Activated T-cell treated with anti-CD3 and anti-CD28 coated beads, Interleukin-2, amount 50 U/mL, for 24 hours (primary cell): ENCODE results near the gene UBE2V1.
"Not testable (repeated sequence)": the region's sequence is repeated elsewhere in the genome, so short reads cannot be mapped to it uniquely, and the experiment has no call there.

Experiments used
- DNase-seq: peaks from one replicate; pipeline ENCODE4 v3.0.0-alpha.2; 2020
- H3K27ac Mint-ChIP-seq: 2 replicates; pipeline ENCODE4 v1.8.0; 2020; ENCODE audit warnings: mild to moderate bottlenecking, mixed read lengths
- H3K27me3 Mint-ChIP-seq: 2 replicates; pipeline ENCODE4 v1.8.0; 2020; ENCODE audit warnings: mixed read lengths
- H3K36me3 Mint-ChIP-seq: 2 replicates; pipeline ENCODE4 v1.8.0; 2020; ENCODE audit warnings: low read depth, mixed read lengths
- H3K4me1 Mint-ChIP-seq: 2 replicates; pipeline ENCODE4 v1.8.0; 2020; ENCODE audit warnings: low read depth, mixed read lengths
- H3K4me3 Mint-ChIP-seq: 2 replicates; pipeline ENCODE4 v1.8.0; 2020; ENCODE audit warnings: mild to moderate bottlenecking, moderate library complexity, mixed read lengths
- H3K9me3 Mint-ChIP-seq: 2 replicates; pipeline ENCODE4 v1.8.0; 2020; ENCODE audit warnings: mixed read lengths

Gene UBE2V1

DNA sequence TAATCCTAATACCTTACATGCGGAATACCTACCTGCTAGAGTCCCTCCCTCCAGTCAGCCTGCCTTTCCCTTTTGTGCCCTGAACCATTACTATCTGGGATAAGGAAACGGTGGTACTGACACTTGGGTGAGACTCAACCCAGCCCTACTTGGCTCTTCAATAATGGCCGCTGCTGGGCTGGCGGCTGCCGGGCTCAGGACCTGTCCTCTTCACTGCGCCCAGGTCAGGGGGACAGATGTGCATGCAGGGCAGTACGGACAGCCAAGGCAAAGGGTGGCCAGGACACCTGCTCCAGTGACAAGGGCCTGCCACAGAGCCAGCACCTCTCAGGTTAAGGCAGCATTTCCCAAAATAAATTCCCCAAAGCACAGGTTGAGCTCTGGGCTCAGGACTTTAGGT, 29.9 kb downstream of the UBE2V1 start:
- H3K9me3 Mint-ChIP-seq, result no peaks in the 10 kb centered on the region
- DNase-seq, result peak; percentile 22
- H3K27me3 Mint-ChIP-seq, result no peaks in the 10 kb centered on the region
- H3K36me3 Mint-ChIP-seq, result peaks cover 66% of the 10 kb centered on the region
- no peak overlapping the region for H3K4me3 Mint-ChIP-seq
- peaks cover 17% of the 10 kb centered on the region for H3K4me1 Mint-ChIP-seq
- peak overlapping the region; percentile 38 for H3K27ac Mint-ChIP-seq

DNA sequence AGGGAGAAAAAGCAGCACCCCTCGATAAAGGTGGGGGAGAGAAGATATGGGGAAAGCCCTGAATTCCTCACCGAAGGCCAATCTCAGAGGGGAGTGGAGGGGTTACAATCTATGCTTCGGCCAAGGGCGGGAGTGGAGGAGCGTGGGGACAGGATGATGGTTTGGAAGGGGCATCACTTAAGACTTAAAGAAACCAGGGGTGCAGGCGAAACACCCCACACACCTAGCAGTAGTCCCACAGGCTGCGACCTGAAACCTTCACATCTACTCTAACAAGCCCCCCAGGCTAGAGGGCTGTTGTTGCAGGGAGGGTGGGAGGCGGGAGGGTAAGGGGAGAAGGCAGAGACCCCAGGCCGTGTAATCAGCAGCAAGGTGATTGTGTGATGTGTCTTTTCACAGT, 30.9 kb downstream of the UBE2V1 start:
- not testable (repeated sequence) for H3K9me3 Mint-ChIP-seq, H3K4me3 Mint-ChIP-seq, H3K27me3 Mint-ChIP-seq, DNase-seq
- peaks cover 58% of the 10 kb centered on the region for H3K36me3 Mint-ChIP-seq
- H3K27ac Mint-ChIP-seq, result peak overlapping the region; percentile 63
- H3K4me1 Mint-ChIP-seq, result peaks cover 17% of the 10 kb centered on the region

DNA sequence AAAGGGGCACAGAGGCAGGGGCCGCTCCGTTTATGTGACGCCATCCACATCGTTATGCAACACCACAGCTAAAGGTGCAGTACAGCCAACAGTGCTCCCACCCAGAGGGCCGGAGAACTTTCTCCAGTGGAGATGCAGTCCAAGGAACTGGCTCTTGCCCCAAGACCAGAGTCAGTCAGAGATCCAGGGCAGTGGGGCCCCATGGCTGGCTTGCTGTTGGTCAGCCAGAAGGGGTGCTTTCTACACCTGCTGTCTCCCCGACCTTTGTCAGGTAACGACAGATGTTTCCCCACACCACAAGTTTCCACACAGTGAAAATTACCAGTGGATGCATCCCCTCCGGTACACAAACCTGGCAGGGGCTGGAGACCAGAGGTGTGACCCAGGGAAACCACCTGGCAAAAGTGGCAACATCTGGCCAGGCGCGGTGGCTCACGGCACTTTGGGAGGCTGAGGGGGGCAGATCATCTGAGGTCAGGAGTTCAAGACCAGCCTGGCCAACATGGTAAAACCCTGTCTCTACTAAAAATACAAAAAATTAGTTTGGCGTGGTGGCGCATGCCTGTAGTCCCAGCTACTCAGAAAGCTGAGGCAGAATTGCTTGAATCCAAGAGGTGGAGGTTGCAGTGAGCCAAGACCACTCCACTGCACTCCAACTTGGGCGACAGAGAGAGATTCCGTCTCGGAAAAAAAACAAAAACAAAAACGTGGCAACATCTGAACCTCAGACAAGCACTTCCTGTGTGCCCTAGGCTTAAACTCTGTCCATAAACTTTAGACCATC, 34.9 kb downstream of the UBE2V1 start:
- H3K4me1 Mint-ChIP-seq, result peaks cover 6% of the 10 kb centered on the region
- H3K36me3 Mint-ChIP-seq, result peaks cover 29% of the 10 kb centered on the region
- DNase-seq, result peak; percentile 20
- H3K9me3 Mint-ChIP-seq, result no peaks in the 10 kb centered on the region
- H3K27ac Mint-ChIP-seq, result no peak overlapping the region
- no peak overlapping the region for H3K4me3 Mint-ChIP-seq
- no peaks in the 10 kb centered on the region for H3K27me3 Mint-ChIP-seq

DNA sequence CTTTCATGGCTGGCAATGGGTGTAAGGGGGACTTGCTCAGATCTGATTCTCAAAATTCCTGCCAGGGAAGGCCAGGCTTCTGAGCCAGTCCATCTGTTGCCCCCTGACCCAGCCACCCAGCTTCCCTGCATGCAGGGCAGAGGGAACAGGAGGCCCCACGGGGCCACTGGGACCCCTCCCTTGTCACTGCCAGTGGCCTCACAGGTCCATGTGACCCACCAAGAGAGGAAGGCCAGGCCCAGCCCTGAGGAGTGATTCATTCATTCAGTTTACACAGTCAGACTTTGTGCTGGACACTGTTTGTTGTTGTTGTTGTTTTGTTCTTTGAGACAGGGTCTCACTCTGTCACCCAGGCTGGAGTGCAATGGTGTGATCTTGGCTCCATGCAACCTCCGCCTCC, 39.5 kb downstream of the UBE2V1 start:
- H3K9me3 Mint-ChIP-seq, result no peaks in the 10 kb centered on the region
- no peaks in the 10 kb centered on the region for H3K36me3 Mint-ChIP-seq
- no peak overlapping the region for H3K4me3 Mint-ChIP-seq
- DNase-seq, result no peak
- no peak overlapping the region for H3K27ac Mint-ChIP-seq
- H3K4me1 Mint-ChIP-seq, result peaks cover 10% of the 10 kb centered on the region
- H3K27me3 Mint-ChIP-seq, result no peaks in the 10 kb centered on the region

DNA sequence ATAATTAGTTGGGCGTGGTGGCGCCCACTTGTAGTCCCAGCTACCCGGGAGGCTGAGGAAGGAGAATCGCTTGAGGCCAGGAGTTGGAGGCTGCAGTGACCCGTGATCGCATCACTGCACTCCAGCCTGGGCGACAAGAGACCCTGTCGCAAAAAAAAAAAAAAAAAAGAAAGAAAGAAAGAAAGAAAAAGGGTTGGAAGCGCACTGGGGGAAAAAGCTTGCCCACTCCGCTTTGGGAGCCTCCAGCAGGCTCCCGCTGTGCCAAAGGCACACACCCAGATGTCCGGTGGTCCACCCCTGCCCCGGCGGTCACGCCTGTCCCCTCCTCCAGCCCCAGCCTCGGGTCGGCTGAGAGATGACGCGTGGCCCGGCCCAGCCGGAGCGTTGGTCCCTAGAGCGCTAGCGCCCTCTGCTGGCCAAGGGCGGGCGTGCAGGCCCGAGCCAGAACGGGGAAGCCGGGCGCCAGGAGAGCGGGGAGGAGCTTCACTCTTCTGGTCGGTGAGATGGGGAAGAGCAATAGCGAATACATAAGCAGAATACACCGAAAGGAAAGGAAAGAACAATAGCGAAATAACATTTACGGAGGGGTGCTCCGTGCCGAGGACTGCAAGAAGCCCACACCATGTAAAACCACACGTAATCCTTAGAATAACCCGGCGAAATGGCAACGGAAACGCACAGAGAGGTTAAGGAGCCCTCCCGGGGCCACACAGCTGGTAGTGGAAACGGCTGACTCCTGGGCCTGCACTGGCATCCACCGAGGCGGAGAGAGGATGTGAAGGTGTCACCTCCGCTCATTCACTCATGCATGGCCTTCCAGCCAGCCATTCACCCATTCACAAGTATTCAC, 41.7 kb downstream of the UBE2V1 start:
- Mint-ChIP-seq H3K4me1 (peaks cover 4% of the 10 kb centered on the region), H3K4me3 (peak overlapping the region; percentile 66), H3K36me3 (no peaks in the 10 kb centered on the region), H3K27me3 (no peaks in the 10 kb centered on the region), H3K9me3 (no peaks in the 10 kb centered on the region), H3K27ac (no peak overlapping the region)
- peak; percentile 98 for DNase-seq

DNA sequence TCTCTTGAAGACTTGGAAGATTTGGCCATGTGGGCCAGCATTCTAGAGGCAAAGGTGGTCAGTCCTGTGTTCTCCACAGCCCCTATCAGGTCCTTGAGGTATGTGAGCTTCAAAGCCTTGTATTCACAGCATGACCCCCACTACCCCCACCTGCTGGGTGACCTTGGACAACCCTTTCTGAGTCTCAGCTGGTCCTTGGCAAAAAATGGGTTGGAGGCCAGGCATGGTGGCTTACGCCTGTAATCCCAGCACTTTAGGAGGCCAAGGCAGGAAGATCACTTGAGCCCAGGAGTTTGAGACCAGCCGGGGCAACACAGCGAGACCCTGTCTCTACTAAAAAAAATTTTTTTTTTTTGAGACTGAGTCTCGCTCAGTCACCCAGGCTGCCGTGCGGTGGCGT, 42.6 kb downstream of the UBE2V1 start:
- H3K27ac Mint-ChIP-seq, result no peak overlapping the region
- H3K9me3 Mint-ChIP-seq, result no peaks in the 10 kb centered on the region
- H3K27me3 Mint-ChIP-seq, result no peaks in the 10 kb centered on the region
- no peaks in the 10 kb centered on the region for H3K36me3 Mint-ChIP-seq
- DNase-seq, result no peak
- H3K4me3 Mint-ChIP-seq, result no peak overlapping the region
- H3K4me1 Mint-ChIP-seq, result peaks cover 4% of the 10 kb centered on the region

DNA sequence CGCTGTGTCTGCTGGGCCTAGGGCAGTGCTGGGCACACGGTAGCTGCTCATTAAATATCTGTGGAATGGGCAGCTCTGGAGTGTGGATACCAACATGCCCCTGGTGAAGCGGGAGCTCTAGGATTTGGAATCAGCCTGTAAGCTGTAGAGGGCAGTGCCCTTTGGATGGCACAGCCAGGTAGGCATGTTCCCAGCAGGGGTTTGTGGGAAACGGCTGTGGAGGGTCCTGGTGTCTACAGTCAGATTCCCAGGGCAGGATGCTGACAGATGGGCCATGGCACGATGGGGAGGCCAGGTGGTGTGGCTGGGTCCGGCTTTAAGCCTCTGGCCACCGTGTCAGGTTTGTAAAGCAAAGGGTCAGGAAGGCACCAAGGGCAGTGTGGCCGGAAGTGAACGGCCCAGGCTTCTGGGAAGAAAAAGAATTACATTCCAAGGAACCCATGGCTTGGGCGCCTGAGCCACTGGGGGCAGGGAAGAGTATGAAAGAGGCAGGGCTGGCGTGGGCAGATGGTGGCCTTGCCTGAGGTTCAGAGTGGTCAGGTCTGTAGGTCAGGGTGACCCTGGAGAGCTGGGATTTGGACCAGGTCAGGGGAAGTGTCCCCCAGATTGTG, 44.8 kb downstream of the UBE2V1 start:
- H3K27ac Mint-ChIP-seq, result no peak overlapping the region
- no peak overlapping the region for H3K4me3 Mint-ChIP-seq
- DNase-seq, result no peak
- no peaks in the 10 kb centered on the region for H3K36me3 Mint-ChIP-seq
- H3K9me3 Mint-ChIP-seq, result no peaks in the 10 kb centered on the region
- H3K27me3 Mint-ChIP-seq, result no peaks in the 10 kb centered on the region
- peaks cover 4% of the 10 kb centered on the region for H3K4me1 Mint-ChIP-seq

DNA sequence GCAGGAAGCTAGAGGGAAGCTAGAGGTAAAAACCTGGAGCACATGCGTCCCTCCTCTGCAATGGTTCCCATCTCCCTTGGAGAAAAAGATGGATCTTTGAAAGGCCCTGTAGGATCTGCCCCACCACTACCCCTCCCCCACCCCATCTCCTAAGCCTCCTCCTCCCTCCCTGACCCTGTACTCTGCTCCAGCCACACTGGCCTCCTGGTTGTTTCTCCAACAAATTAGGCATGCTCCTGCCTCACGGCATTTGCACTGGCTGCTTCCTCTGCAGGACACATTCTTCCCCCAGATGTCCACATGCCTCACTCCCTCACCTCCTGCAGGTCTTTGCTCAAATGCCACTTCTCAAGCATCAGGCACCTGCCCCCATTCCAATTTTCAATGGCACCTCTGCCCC, 45.5 kb downstream of the UBE2V1 start:
- H3K9me3 Mint-ChIP-seq, result no peaks in the 10 kb centered on the region
- no peak for DNase-seq
- peaks cover 4% of the 10 kb centered on the region for H3K4me1 Mint-ChIP-seq
- no peak overlapping the region for H3K4me3 Mint-ChIP-seq
- H3K27ac Mint-ChIP-seq, result no peak overlapping the region
- H3K36me3 Mint-ChIP-seq, result no peaks in the 10 kb centered on the region
- no peaks in the 10 kb centered on the region for H3K27me3 Mint-ChIP-seq

DNA sequence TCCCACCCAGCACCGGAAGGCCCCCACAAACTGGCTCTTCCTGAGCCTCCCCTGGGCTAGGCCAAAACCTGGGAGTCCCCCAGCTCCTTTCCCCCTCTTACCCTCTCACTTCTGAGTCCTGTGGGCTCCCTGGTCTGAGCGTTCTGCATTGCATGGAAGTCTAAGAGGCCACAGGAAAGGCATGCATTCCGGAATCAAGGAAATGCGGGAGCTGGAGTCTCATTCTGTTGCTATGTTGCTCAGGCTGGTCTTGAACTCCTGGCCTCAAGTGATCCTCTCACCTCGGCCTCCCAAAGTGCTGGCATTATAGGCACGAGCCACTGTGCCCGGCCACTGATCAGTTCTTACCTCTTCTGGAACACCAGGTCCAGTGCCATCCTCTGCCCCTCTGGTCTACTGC, 45.9 kb downstream of the UBE2V1 start:
- Mint-ChIP-seq H3K4me1 (peaks cover 4% of the 10 kb centered on the region), H3K27me3 (no peaks in the 10 kb centered on the region), H3K4me3 (no peak overlapping the region), H3K36me3 (no peaks in the 10 kb centered on the region), H3K9me3 (no peaks in the 10 kb centered on the region), H3K27ac (no peak overlapping the region)
- DNase-seq, result no peak

DNA sequence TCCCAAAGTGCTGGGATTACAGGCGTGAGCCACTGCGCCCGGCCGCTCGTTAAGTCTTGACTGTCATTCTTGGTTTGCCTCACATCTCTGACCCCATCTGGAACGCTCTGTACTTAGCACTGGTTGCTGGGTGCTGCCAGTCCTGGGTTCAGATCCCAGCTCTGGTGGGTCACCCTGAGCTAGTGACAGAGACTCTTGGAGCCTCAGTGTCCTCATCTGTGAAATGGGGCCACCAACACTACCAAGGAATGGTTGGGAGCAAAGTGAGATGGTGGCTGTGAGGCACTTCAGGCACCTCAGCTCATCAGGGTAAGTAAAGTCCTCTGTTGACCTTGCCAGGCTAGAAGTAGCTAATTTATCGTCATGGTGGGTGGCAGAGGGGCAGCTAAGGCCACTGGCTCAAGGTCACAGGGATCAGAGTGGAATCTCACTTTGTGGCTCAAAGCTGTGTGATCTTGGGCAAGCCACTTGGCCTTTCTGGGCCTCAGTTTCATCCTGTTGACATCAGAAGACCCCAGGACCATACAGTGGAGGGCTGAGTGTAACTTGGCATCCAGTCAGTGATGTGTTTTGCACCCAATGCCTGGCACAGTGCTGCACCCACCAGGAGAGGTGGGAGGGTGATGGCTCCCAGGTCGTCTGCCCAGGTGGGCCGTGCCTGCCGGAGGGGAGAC, 46.7 kb downstream of the UBE2V1 start:
- no peak for DNase-seq
- no peaks in the 10 kb centered on the region for H3K9me3 Mint-ChIP-seq
- H3K27me3 Mint-ChIP-seq, result no peaks in the 10 kb centered on the region
- peaks cover under 1% of the 10 kb centered on the region for H3K4me1 Mint-ChIP-seq
- no peak overlapping the region for H3K4me3 Mint-ChIP-seq
- H3K36me3 Mint-ChIP-seq, result no peaks in the 10 kb centered on the region
- H3K27ac Mint-ChIP-seq, result no peak overlapping the region

DNA sequence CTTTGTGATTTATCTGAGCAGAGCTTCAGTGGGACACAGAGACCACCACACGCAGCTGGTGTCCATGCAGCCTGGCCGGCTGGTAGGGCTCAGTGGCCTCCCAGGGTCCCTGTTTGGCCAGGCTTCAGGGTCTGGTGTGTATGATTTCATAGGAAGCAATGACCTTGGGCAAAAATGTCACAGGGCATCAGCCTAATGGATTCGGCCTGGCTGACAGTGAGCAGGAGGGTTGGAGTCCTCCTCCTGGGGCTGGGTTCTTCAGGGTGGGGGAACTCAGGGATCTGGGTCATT, 47.7 kb downstream of the UBE2V1 start:
- no peaks in the 10 kb centered on the region for H3K27me3 Mint-ChIP-seq
- H3K36me3 Mint-ChIP-seq, result no peaks in the 10 kb centered on the region
- H3K9me3 Mint-ChIP-seq, result no peaks in the 10 kb centered on the region
- H3K27ac Mint-ChIP-seq, result no peak overlapping the region
- no peak overlapping the region for H3K4me3 Mint-ChIP-seq
- DNase-seq, result no peak
- H3K4me1 Mint-ChIP-seq, result no peaks in the 10 kb centered on the region

DNA sequence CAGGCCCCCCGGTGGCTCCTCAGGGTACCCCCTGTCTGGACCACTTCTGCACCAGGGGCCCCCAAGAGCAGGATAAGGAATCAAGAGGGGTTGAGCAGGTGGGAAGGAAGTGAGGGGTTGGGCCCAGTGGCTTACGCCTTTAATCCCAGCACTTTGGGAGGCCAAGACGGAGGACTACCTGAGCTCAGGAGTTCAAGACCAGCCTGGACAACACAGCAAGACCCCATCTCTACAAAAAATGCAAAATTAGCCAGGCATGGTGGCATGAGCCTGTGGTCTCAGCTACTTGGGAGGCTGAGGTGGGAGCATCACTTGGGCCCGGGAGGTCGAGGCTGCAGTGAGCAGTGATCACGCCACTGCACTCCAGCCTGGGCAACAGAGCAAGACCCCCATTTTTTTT, 49.2 kb downstream of the UBE2V1 start:
- not testable (repeated sequence) for H3K9me3 Mint-ChIP-seq, H3K27ac Mint-ChIP-seq, H3K4me1 Mint-ChIP-seq, H3K4me3 Mint-ChIP-seq, H3K27me3 Mint-ChIP-seq, DNase-seq, H3K36me3 Mint-ChIP-seq

DNA sequence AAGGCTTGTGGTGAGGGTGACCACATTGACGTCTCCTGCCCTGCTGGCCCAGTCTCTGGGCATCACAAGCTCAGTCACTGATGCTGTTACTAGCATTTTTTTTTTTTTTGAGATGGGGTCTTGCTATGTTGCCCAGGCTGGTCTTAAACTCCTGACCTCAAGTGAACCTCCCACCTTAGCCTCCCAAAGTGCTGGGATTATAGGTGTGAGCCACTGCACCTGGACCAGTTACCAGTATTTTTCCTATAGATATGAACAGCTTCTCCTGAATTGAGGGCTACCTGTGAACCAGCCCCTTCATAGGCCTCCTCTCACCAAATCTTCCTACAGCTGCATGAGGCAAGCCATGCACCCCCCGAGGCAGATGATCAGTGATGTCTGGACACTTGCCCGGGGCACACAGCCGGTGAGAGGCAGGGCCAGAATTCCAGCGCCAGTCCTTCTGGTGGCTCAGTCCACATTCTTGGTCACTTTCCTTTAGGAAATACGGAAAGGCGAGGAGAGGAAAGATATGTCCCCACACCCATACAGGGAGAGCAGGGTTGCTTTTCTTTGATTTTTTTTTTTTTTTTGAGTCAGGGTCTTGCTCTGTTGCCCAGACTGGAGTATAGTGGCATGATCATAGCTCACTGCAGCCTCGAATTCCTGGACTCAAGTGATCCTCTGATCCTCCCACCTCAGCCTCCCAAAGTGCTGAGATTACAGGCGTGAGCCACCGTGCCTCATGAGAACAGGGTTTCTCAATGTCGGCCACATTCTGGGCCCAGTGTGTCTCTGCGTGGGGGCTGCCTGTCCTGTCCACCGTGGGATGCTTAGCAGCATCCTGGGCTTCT, 50.7 kb downstream of the UBE2V1 start:
- no peak for DNase-seq
- Mint-ChIP-seq H3K4me1 (no peaks in the 10 kb centered on the region), H3K4me3 (no peak overlapping the region), H3K27me3 (no peaks in the 10 kb centered on the region), H3K9me3 (no peaks in the 10 kb centered on the region), H3K36me3 (no peaks in the 10 kb centered on the region), H3K27ac (no peak overlapping the region)
